Epithelial cell of esophagus (primary cell): Measurements from ENCODE around the gene ACOT11.
"Not testable (repeated sequence)": the region's sequence is repeated elsewhere in the genome, so short reads cannot be mapped to it uniquely, and the experiment has no call there.

Experiments
- DNase-seq: peaks from one replicate; pipeline ENCODE4 v3.0.0; 2010; ENCODE audit warnings: low read depth
- H3K4me3 ChIP-seq: 2 replicates; pipeline ENCODE4 v1.5.1; 2011; ENCODE audit warnings: mild to moderate bottlenecking, low read length, control low read depth
- TF ChIP-seq, protein P1 (sequence below): IDR thresholded peaks from 2 replicates; pipeline ENCODE4 v1.5.1; 2011; ENCODE audit warnings: low read depth, mild to moderate bottlenecking, low read length, control low read depth, inconsistent platforms; ENCODE audit not compliant: insufficient read depth; ENCODE audit errors: missing control alignments

The ACOT11 gene

DNA sequence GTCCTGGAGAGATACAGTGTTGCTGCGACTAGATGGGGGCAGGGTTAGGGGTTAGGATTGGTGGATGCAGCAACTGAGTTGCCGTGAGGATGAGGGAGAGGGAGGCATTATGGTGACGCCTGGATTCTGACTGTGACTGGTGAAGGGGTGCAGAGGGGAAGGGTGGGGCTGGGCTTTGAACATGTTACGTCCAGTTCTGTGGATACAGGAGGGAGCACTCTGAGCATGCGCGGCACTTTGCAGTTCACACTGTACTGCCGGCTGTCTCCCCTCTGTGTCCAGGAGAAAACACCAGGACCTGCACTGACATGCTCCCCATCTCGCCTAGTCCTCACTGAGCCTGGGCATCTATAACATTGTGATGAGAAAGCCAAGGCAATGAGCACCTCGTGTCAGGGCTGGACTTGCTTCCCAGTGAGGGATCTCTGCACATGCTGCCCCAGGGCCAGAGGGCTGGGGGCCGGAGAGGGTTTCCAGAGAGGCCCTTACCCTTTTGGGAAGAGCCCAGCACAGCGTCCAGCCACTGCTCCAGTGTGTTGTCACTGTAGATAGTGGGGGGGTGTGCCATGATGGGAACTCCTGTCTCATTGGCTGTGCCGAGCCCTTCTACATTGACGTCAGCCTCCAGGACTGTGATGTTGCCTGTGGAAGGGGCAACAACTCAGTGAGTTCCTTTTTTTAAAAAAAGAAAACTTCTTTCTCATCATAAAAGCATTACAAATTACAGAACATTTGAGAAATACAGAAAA lies 67.7 kb downstream of the ACOT11 start:
- no peak overlapping the region for H3K4me3 ChIP-seq
- peak; percentile 89 for DNase-seq
- TF ChIP-seq, protein P1, sequence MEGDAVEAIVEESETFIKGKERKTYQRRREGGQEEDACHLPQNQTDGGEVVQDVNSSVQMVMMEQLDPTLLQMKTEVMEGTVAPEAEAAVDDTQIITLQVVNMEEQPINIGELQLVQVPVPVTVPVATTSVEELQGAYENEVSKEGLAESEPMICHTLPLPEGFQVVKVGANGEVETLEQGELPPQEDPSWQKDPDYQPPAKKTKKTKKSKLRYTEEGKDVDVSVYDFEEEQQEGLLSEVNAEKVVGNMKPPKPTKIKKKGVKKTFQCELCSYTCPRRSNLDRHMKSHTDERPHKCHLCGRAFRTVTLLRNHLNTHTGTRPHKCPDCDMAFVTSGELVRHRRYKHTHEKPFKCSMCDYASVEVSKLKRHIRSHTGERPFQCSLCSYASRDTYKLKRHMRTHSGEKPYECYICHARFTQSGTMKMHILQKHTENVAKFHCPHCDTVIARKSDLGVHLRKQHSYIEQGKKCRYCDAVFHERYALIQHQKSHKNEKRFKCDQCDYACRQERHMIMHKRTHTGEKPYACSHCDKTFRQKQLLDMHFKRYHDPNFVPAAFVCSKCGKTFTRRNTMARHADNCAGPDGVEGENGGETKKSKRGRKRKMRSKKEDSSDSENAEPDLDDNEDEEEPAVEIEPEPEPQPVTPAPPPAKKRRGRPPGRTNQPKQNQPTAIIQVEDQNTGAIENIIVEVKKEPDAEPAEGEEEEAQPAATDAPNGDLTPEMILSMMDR: no peak

DNA sequence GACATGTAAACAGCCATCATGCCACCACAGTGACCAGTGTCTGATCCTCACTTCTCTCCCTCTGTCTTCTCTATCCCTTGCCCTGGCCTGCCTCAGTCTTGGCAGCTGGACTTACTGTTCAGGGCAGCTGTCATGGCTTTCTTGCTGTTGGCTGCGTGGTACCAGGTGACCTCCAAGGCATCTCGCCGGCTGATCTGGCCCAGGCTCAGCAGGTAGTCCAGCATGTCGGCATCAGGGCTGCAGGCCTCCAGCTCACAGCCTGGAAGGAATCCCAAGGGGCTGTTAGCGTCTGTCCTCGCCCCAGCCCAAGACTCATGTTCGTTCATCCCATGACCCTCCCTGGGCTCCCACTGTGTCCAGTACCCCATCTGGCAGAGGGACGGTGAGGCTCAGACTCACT lies 71.7 kb downstream of the ACOT11 start:
- DNase-seq: no peak
- TF ChIP-seq, protein P1: no peak
- H3K4me3 ChIP-seq: no peak overlapping the region

DNA sequence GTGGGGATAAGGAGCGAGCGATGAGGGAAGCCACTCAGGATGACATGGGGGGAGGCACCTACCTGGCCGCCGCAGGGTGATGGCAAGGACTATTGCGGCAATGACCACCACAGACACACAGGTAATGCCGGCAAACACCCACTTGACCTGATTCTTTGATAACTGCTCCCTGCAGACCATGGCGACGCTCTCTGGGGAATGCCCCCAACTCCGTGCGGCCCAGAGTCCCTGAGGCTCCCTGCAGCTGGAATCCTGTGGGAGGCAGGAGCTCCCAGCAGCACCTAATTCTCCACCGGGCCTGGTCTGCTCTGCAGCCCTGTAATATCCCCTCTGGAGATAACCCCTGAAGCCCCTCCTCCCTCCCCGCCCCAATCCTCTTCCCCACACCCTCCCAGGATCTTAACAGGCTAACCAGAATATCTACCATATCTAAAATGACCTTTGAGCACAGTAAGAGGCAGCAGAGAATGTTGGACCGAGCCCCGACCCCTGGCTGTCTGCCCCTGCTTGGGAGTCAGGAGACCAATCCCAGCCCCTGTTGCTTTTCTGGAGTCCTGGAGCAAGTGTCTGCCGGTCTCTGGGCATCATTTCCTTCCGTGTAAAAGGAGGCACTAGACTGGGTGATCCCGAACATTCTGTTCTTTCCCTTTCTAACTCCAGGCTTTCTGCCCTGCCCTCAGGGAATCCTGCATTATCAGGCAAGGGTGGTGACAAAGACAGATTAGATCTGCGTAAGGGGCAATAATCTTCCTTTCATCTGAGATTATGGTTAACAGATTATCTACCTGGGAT lies 75.4 kb downstream of the ACOT11 start, which contains the start of gene FAM151A:
Gene FAM151A, minus strand, starts transcription at position 310 of the 792 bp plus-strand sequence. Its CDS starts 130 bp downstream, at position 180.
- H3K4me3 ChIP-seq: no peak within 1 kb of the TSS
- TF ChIP-seq, protein P1: no peak
- no peak for DNase-seq

DNA sequence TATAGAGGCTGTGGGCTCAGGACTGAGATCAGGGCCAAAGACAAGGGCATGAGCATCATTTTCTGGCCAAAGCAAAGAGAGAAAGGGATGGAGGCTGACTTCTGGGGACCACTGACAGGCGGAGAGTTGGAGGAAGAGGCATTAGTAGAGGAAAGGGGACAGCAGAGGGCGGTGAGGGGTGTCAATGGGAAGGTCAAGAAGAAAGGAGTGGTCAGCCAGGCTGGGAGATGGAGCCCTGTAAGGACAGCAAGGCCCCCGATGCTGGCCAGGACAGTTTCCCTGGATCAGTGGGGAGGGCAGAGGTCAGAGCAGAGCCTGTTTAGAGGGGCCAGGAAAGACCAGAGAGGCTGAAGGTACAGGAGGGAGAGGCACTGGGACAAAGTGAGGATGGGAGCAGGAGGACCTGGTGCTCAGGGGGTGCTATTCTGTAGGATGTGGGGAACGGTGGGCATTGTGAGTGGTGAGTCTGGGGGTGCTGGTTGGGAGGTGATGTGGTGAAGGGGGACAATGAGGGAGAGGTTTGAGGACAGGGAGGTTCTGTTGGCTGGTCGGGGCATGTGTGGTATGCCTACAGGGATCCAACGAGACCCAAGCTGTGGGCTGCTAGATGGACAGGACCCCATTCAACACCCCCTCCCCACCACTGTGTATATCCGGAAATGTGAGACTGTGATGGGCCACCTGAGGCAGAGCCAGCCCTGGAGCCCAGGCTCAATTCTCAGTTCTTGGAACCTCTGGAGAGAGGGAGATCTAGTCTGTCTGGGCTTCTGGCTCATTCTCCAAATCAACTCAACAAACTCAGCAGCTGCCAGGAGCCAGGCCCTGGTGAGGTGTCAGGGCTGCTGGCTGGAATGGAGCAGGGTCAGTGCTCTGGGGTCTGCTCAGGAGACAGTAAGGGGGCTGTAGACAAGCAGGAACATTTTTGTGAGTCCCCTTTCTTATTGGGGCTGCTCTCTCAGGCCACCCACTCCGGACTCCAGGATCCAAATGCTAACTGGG lies 76.7 kb downstream of the ACOT11 start:
- no peak for DNase-seq
- H3K4me3 ChIP-seq: no peak overlapping the region
- TF ChIP-seq, protein P1: no peak

DNA sequence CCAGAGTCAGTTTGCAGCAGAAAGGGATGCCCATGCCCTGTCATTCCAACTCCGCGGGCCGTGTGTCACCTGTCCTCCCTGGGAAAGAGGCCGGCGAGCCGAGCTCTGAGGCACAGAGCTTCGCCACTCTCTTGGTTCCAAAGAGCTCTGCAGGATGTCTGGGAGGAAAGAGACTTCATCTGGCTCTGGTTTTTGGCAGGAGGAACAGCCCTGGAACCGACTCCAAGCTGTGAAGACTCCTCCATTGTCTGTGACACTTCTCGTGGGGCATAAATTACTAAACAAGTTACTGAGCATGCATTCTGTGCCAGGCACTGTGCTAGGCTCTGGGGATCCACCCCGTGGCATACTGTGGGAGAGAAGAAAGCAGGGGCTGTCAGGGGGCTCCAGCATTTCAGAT lies 79.2 kb downstream of the ACOT11 start:
- no peak overlapping the region for H3K4me3 ChIP-seq
- TF ChIP-seq, protein P1: no peak
- no peak for DNase-seq

DNA sequence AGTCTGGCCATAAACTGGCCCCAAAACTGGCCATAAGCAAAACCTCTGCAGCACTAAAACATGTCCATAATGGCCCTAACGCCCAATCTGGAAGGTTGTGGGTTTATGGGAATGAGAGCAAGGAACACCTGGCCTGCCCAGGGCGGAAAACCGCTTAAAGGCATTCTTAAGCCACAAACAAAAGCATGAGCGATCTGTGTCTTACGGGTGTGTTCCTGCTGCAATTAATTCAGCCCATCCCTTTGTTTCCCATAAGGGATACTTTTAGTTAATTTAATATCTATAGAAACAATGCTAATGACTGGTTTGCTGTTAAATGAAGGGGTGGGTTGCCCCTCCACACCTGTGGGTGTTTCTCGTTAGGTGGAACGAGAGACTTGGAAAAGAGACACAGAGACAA lies 87.8 kb downstream of the ACOT11 start:
- DNase-seq, H3K4me3 ChIP-seq: not testable (repeated sequence)

DNA sequence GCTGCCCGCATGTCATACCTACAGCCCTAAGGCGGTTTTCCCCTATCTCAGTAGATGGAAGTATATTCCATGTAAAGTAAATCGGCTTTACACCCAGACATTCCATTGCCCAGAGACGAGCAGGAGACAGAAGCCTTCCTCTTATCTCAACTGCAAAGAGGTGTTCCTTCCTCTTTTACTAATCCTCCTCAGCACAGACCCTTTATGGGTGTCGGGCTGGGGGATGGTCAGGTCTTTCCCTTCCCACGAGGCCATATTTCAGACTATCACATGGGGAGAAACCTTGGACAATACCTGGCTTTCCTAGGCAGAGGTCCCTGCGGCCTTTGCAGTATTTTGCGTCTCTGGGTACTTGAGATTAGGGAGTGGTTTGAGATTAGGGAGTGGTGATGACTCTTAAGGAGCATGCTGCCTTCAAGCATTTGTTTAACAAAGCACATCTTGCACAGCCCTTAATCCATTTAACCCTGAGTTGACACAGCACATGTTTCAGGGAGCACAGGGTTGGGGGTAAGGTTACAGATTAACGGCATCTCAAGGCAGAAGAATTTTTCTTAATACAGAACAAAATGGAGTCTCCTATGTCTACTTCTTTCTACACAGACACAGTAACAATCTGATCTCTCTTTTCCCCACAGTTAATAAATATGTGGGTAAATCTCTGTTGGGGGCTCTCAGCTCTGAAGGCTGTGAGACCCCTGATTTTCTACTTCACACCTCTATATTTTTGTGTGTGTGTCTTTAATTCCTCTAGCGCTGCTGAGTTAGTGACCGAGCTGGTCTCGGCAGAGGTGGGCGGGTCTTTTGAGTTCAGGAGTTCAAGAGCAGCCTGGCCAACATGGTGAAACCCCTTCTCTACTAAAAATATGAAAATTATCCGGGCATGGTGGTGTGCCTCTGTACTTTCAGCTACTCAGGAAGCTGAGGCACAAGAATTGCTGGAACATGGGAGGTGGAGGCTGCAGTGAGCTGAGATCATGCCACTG lies 88.7 kb downstream of the ACOT11 start:
- DNase-seq: not testable (repeated sequence)

More for the DNA sequence above, 88.7 kb downstream of the ACOT11 start:
- H3K4me3 ChIP-seq: not testable (repeated sequence)
